HS-5 (cell line): ENCODE data around the gene ADGRG1.

Source experiments
- DNase-seq: peaks from one replicate; pipeline ENCODE4 v3.0.0-alpha.2; 2012; ENCODE audit warnings: low read depth

Gene ADGRG1

GRCh38 chr16:57648581-57649442 is 20.4 kb downstream of the ADGRG1 start:
- peak; percentile 56 for DNase-seq

GRCh38 chr16:57649443-57649751 is 21.0 kb downstream of the ADGRG1 start:
- DNase-seq = no peak

- no peak for DNase-seq
These were observed 21.4 kb downstream of the ADGRG1 start for GRCh38 chr16:57649846-57650245.

GRCh38 chr16:57651344-57652333 is 23.2 kb downstream of the ADGRG1 start:
- no peak for DNase-seq

GRCh38 chr16:57652695-57653471 is 24.5 kb downstream of the ADGRG1 start:
- DNase-seq = no peak

GRCh38 chr16:57653936-57654335 is 25.5 kb downstream of the ADGRG1 start:
- DNase-seq = no peak

- no peak for DNase-seq
These were observed 28.0 kb downstream of the ADGRG1 start for GRCh38 chr16:57656342-57656955.

GRCh38 chr16:57657228-57657627 is 28.8 kb downstream of the ADGRG1 start:
- no peak for DNase-seq

- no peak for DNase-seq
These were observed 29.9 kb downstream of the ADGRG1 start for GRCh38 chr16:57658130-57658877.

GRCh38 chr16:57658878-57659674 is 30.6 kb downstream of the ADGRG1 start:
- no peak for DNase-seq

- DNase-seq = no peak
These were observed 32.5 kb downstream of the ADGRG1 start for GRCh38 chr16:57660715-57661463.

GRCh38 chr16:57661510-57661909 is 33.1 kb downstream of the ADGRG1 start:
- no peak for DNase-seq

GRCh38 chr16:57661936-57662906 is 33.8 kb downstream of the ADGRG1 start:
- DNase-seq = no peak

GRCh38 chr16:57663436-57663835 is 35.0 kb downstream of the ADGRG1 start:
- no peak for DNase-seq

GRCh38 chr16:57663917-57664661 is 35.7 kb downstream of the ADGRG1 start:
- DNase-seq = no peak

- no peak for DNase-seq
These were observed 36.2 kb downstream of the ADGRG1 start for GRCh38 chr16:57664662-57665025.

- no peak for DNase-seq
These were observed 37.1 kb downstream of the ADGRG1 start for GRCh38 chr16:57665541-57665940.
